ENCODE measurements around the gene SH2D4B. TPM values are rescaled to one million over a fixed set of nuclear protein-coding genes. Genes with fewer than 3 reads are reported as not detected.

The SH2D4B gene
- total RNA-seq, 1 donor from 2014 or later, result 0.07 TPM

DNA sequence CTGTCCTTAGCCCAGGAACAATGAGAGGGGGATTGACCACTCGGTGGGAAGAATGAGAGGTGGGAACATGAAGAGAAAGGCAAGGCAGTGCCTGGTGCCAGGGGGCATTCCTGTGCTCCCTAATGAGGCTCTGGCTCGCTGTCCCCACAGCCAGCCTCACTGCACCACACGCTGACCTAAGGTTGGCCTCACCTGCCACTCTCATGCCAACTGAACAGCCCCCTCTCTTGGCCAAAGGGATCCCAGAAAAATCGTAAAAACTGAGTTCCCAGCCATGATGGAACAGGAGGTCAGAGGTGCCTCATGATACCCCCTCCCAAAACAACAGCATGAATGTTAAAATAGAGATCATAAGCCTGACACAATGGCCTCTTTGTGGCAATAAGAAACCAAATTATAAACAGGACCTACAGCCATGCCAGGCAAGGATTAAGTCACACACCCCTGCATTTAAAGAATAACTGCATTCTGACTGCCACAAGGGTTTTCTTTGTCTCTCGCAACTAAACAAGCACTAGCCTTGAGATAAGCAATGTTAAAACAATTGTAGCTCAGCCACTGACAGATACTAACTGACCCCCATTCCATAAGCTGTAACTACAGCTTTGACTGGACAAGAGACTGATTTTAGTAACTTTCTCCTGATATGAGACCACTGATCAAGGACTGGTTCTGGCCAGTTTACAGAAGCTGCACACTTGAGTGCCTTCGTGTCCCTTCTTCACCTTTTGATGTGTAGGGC lies 149.2 kb downstream of the SH2D4B start:
- Mint-ChIP-seq H3K4me3 (ENCODE audit: unreplicated experiment) (no peak overlapping the region), H3K27ac (ENCODE audit: unreplicated experiment) (no peak overlapping the region), H3K27me3 (ENCODE audit: low read depth) (peaks cover 18% of the 10 kb centered on the region), H3K9me3 (ENCODE audit: low read depth) (no peaks in the 10 kb centered on the region), H3K36me3 (ENCODE audit: low read depth) (no peaks in the 10 kb centered on the region), H3K4me1 (ENCODE audit: low read depth) (no peaks in the 10 kb centered on the region)
- TF ChIP-seq, protein P1, sequence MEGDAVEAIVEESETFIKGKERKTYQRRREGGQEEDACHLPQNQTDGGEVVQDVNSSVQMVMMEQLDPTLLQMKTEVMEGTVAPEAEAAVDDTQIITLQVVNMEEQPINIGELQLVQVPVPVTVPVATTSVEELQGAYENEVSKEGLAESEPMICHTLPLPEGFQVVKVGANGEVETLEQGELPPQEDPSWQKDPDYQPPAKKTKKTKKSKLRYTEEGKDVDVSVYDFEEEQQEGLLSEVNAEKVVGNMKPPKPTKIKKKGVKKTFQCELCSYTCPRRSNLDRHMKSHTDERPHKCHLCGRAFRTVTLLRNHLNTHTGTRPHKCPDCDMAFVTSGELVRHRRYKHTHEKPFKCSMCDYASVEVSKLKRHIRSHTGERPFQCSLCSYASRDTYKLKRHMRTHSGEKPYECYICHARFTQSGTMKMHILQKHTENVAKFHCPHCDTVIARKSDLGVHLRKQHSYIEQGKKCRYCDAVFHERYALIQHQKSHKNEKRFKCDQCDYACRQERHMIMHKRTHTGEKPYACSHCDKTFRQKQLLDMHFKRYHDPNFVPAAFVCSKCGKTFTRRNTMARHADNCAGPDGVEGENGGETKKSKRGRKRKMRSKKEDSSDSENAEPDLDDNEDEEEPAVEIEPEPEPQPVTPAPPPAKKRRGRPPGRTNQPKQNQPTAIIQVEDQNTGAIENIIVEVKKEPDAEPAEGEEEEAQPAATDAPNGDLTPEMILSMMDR (IDR thresholded peaks at IDR 0.05), result no peak
- DNase-seq (ENCODE audit: low spot score), result no peak

GRCh38 chr10:80687476-80687789 lies 149.7 kb downstream of the SH2D4B start:
- DNase-seq (ENCODE audit: low spot score), result no peak
- no peak overlapping the region for H3K4me3 Mint-ChIP-seq (ENCODE audit: unreplicated experiment)
- H3K36me3 Mint-ChIP-seq (ENCODE audit: low read depth), result no peaks in the 10 kb centered on the region
- no peaks in the 10 kb centered on the region for H3K9me3 Mint-ChIP-seq (ENCODE audit: low read depth)
- peaks cover 21% of the 10 kb centered on the region for H3K27me3 Mint-ChIP-seq (ENCODE audit: low read depth)
- TF ChIP-seq, protein P1 (IDR thresholded peaks at IDR 0.05), result no peak
- no peak overlapping the region for H3K27ac Mint-ChIP-seq (ENCODE audit: unreplicated experiment)
- no peaks in the 10 kb centered on the region for H3K4me1 Mint-ChIP-seq (ENCODE audit: low read depth)

DNA sequence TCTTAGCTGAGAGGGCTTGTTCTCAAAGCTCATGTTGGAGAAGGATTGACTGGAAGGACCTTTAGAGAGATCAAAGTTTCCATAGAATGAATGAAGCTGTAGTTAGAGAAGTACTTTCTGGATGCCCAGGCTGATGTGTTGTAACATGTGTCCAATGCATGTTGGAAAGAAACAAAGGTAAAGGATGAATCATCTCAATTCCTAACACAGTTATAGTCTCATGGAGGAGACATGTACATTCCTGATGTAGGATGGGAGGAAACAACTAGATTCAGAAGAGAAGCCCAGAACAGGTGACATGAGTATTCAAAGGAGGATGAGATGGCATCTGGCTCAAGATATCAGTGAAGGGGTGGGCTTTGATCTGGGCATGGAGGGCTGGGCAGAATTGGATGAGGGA lies 152.7 kb downstream of the SH2D4B start:
- H3K4me1 Mint-ChIP-seq (ENCODE audit: low read depth), result no peaks in the 10 kb centered on the region
- no peak for DNase-seq (ENCODE audit: low spot score)
- no peak overlapping the region for H3K27ac Mint-ChIP-seq (ENCODE audit: unreplicated experiment)
- TF ChIP-seq, protein P1 (IDR thresholded peaks at IDR 0.05), result no peak
- H3K9me3 Mint-ChIP-seq (ENCODE audit: low read depth), result no peaks in the 10 kb centered on the region
- no peaks in the 10 kb centered on the region for H3K36me3 Mint-ChIP-seq (ENCODE audit: low read depth)
- H3K4me3 Mint-ChIP-seq (ENCODE audit: unreplicated experiment), result no peak overlapping the region
- H3K27me3 Mint-ChIP-seq (ENCODE audit: low read depth), result peaks cover 28% of the 10 kb centered on the region

- Mint-ChIP-seq H3K36me3 (ENCODE audit: low read depth) (no peaks in the 10 kb centered on the region), H3K4me1 (ENCODE audit: low read depth) (no peaks in the 10 kb centered on the region), H3K27ac (ENCODE audit: unreplicated experiment) (no peak overlapping the region), H3K9me3 (ENCODE audit: low read depth) (no peaks in the 10 kb centered on the region), H3K4me3 (ENCODE audit: unreplicated experiment) (no peak overlapping the region), H3K27me3 (ENCODE audit: low read depth) (peaks cover 35% of the 10 kb centered on the region)
- no peak for DNase-seq (ENCODE audit: low spot score)
- TF ChIP-seq, protein P1 (IDR thresholded peaks at IDR 0.05), result no peak
Measured at GRCh38 chr10:80691441-80691840, 153.7 kb downstream of the SH2D4B start.

GRCh38 chr10:80693565-80693964 lies 155.9 kb downstream of the SH2D4B start:
- H3K36me3 Mint-ChIP-seq (ENCODE audit: low read depth), result no peaks in the 10 kb centered on the region

More at GRCh38 chr10:80693565-80693964, 155.9 kb downstream of the SH2D4B start:
- Mint-ChIP-seq H3K4me3 (ENCODE audit: unreplicated experiment) (no peak overlapping the region), H3K9me3 (ENCODE audit: low read depth) (no peaks in the 10 kb centered on the region), H3K27ac (ENCODE audit: unreplicated experiment) (no peak overlapping the region), H3K27me3 (ENCODE audit: low read depth) (peaks cover 43% of the 10 kb centered on the region), H3K4me1 (ENCODE audit: low read depth) (no peaks in the 10 kb centered on the region)
- DNase-seq (ENCODE audit: low spot score), result no peak
- TF ChIP-seq, protein P1 (IDR thresholded peaks at IDR 0.05), result no peak
